Measurements from ENCODE around the gene PDZK1IP1.

PDZK1IP1 gene

GRCh38 chr1:47189844-47190508, at the start of gene PDZK1IP1:
TSS of gene PDZK1IP1 (minus strand) at chr1:47190036. CDS start at chr1:47189932, 104 bp downstream.
- no peaks in the 10 kb centered on the region for H3K27me3 ChIP-seq
- no peak for TF ChIP-seq CTCF (IDR thresholded peaks at IDR 0.05)
- DNase-seq, result peak; percentile 94 to 97
- H3K4me3 ChIP-seq, result peak within 1 kb of the TSS; percentile 2 to 13
- H3K9me3 ChIP-seq, result no peaks in the 10 kb centered on the region
- intact Hi-C loops (cut with DNase I; ENCODE audit: low total_unique reads), result loop anchor here (10.0 kb wide), 2 partner anchors 235 to 525 kb away; no protein-coding TSS in a partner anchor
- no peaks in the 10 kb centered on the region for H3K36me3 ChIP-seq
- peaks cover 6 to 43% (median 33%) of the 10 kb centered on the region in 4 donors for H3K4me1 ChIP-seq
- peak within 1 kb of the TSS; percentile 75 to 83 for H3K27ac ChIP-seq

GRCh38 chr1:47238935-47239592, 49.2 kb upstream of the PDZK1IP1 start:
- H3K27ac ChIP-seq, result no peak overlapping the region
- no peaks in the 10 kb centered on the region for H3K36me3 ChIP-seq
- intact Hi-C loops (cut with DNase I; ENCODE audit: low total_unique reads), result no loop called here
- H3K9me3 ChIP-seq, result no peaks in the 10 kb centered on the region
- no peaks in the 10 kb centered on the region for H3K4me1 ChIP-seq
- H3K4me3 ChIP-seq, result no peak overlapping the region
- no peak for DNase-seq
- H3K27me3 ChIP-seq, result peaks cover 0 to 29% of the 10 kb centered on the region in 2 donors
- TF ChIP-seq CTCF (IDR thresholded peaks at IDR 0.05), result no peak

- Histone ChIP-seq H3K9me3 (no peaks in the 10 kb centered on the region), H3K36me3 (no peaks in the 10 kb centered on the region), H3K27me3 (peaks cover 11 to 53% of the 10 kb centered on the region in 2 donors), H3K4me1 (peaks cover 0 to 16% (median 15%) of the 10 kb centered on the region in 4 donors), H3K27ac (no peak overlapping the region), H3K4me3 (no peak overlapping the region)
- DNase-seq, result no peak
- no peak for TF ChIP-seq CTCF (IDR thresholded peaks at IDR 0.05)
- intact Hi-C loops (cut with DNase I; ENCODE audit: low total_unique reads), result no loop called here
Measured at GRCh38 chr1:47235806-47236205, 46.0 kb upstream of the PDZK1IP1 start.

- intact Hi-C loops (cut with DNase I; ENCODE audit: low total_unique reads), result no loop called here
- no peaks in the 10 kb centered on the region for H3K9me3 ChIP-seq
- H3K36me3 ChIP-seq, result no peaks in the 10 kb centered on the region
- H3K27ac ChIP-seq, result no peak overlapping the region
- H3K27me3 ChIP-seq, result peaks cover 11 to 58% of the 10 kb centered on the region in 2 donors
- no peak overlapping the region for H3K4me3 ChIP-seq
- no peak for DNase-seq
- TF ChIP-seq CTCF (IDR thresholded peaks at IDR 0.05), result no peak
- H3K4me1 ChIP-seq, result peaks cover 0 to 22% (median 20%) of the 10 kb centered on the region in 4 donors
Measured at GRCh38 chr1:47235241-47235681, 45.4 kb upstream of the PDZK1IP1 start.

GRCh38 chr1:47233186-47233585, 43.4 kb upstream of the PDZK1IP1 start:
- H3K36me3 ChIP-seq, result no peaks in the 10 kb centered on the region
- peaks cover 11 to 69% of the 10 kb centered on the region in 2 donors for H3K27me3 ChIP-seq
- no peak for TF ChIP-seq CTCF (IDR thresholded peaks at IDR 0.05)
- intact Hi-C loops (cut with DNase I; ENCODE audit: low total_unique reads), result no loop called here
- DNase-seq, result no peak
- peaks cover 0 to 27% (median 20%) of the 10 kb centered on the region in 4 donors for H3K4me1 ChIP-seq
- H3K9me3 ChIP-seq, result no peaks in the 10 kb centered on the region
- H3K27ac ChIP-seq, result no peak overlapping the region
- no peak overlapping the region for H3K4me3 ChIP-seq
